DMS 273 (cell line): ENCODE data around the gene RFTN1.

Source experiments
- DNase-seq: peaks from one replicate; lab custom pipeline; 2025; ENCODE audit not compliant: unreplicated experiment; lab: John Stamatoyannopoulos, UW

The RFTN1 gene

GRCh38 chr3:16513141-16514020, at the start of gene RFTN1:
Gene RFTN1 (minus strand): TSS chr3:16513699. CDS start chr3:16493869, 19,830 bp downstream.
- DNase-seq, result peak; percentile 71

DNA sequence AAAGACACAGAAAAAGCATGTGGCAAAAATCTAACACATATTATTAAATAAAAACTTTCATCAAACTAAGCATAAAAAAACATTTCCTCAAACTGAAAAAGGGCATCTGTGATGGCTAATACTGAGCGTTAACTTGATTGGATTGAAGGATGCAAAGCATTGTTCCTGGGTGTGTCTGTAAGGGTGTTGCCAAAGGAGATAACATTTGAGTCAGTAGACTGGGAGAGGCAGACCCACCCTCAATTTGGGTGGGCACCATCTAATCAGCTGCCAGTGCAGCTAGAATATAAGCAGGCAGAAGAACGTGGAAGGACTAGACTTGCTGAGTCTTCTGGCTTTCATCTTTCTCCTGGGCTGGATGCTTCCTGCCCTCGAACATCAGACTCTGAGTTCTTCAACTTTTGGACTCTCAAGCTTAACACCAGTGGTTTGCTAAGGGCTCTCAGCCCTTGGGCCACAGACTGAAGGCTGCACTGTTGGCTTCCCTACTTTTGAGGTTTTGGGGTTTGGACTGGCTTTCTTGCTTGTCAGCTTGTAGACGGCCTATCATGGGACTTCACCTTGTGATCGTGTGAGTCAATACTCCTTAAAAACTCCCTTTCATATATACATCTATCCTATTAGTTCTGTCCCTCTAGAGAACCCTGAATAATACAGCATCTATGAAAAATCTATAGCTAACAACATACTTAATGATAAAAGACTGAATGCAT, 46.3 kb upstream of the RFTN1 start:
- no peak for DNase-seq

DNA sequence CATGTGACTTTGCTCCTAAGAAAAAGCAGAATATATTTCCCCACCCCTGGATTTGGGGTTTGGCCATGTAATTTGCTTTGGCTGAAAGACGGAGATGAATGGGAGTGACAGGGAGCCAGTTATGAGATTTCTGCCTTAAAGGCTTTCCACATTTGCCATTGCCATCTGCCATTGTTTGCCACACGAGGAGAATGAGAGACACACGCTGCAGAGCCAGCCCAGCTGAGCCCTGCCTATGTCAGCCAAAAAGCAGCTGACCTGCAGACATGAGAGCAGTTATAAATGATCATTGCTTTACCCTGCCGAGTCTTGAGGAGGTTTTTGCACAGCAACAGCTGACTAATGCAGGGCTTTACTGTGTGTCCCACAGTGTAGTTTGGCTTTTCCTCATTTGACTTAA, 40.6 kb upstream of the RFTN1 start:
- DNase-seq, result no peak

- no peak for DNase-seq
Measured at GRCh38 chr3:16552757-16553156, 39.3 kb upstream of the RFTN1 start.

DNA sequence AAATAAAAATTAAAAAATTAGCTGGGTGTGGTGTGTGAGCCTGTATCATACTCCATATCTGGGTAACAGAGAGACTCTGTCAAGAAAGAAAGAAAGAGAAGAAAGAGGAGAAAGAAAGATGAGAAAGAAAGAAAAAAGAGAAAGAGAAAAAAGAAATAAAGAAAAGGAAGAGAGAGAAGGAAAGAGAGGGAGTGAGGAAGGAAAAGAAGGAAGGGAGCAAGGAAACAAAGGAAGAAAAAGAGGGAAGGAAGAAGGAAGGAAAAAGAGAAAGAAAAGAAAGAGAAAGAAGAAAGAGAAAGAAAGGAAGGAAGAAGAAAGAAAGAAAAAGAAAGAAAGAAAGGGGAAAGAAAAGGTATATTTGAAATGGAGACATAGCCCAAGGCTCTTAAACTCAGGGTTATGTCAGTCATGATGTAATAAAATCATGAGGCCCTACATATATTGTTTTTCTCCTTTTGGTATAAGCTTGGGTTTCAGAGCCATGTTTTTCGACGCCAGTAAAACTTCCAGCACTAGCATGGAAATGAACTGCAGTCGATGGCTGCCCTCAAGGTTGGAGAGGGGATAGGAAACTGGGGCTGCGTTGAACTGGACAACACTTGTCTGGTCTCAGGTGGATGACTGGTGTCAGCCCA, 38.0 kb upstream of the RFTN1 start:
- no peak for DNase-seq

DNA sequence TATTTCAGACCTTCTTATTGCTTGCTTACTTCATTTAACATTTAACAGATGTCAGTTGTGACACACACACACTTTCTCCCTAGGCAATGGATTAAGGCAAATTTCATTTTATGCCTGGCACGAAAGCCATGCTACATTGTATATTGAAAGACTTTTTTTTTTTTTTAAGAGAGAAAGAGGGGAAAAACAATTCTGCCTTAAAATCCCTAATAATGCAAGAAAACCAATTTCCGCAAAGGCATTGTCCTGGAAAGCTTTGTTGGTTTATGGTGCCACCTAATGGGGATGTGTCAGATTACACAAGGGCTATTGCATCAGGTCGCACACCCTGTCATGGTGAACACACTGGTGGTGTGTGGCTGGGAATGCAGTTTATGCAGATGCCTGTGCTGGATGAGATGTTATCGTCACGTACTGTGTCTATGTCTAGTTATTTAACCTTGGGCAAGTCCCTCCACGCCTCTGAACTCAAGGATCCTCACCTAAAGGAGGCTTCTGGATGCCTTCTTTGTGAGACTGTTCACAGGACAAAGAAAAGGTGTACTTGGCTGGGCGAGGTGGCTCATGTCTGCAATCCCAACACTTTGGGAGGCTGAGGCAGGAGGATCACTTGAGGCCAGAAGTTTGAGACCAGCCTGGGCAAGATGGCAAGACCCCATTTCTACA, 37.3 kb upstream of the RFTN1 start:
- DNase-seq, result peak; percentile 85

DNA sequence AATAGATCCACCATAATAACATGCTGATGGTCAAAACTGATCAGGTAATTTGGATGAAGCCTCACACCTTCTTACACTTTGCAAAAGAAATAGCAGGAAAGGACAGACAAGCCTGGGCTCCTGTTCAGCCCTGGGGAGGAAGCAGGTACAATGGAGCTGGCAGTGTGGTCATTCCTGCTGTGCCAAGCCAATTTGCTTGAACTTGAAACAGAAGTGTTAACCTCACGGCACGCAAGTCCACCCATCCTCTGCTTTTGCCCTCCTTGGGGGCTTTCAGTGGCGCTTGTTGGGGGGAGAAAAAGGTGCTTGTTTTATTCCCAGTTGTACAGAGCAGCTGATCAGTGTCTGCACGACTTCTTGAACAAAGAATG, 36.8 kb upstream of the RFTN1 start:
- DNase-seq, result no peak

- no peak for DNase-seq
Measured at GRCh38 chr3:16548721-16549120, 35.2 kb upstream of the RFTN1 start.

DNA sequence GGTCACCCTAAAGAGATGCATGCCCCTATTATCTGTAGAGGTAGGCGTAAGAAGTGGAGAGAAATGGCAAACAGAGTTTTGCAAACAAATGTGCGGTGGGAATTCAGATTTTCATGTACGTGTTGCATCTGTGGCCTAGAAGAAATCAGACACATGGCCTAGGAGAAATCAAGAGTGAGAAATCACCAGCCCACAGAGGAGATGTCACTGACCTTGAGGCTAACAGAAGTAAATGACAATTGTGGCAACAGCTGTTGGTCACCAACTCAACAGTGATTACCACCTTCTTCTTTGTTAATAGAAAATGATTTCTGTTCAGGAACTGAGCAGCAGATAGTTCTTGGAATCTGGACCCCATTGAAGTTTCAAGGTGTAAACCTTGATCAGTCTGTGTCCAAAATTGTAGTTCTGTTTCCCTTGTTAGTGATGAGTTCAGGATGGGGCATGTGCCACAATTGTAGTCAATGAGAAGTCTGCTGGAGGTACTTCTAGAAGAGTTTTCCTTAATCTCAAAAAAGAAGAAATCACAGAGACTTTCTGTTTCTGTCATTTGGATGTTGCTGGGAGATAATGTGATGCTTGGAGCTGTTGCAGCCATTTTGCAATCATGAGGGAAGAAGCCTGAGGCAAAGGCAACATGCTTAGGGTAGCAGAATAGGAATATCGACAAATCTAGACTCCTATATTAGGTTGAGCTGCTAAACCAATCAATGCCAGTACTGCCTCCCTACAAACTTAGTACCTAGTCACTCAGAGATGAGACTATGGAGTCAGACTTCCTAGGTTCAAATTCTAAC, 34.3 kb upstream of the RFTN1 start:
- no peak for DNase-seq

GRCh38 chr3:16546186-16547010, 32.9 kb upstream of the RFTN1 start:
- no peak for DNase-seq

GRCh38 chr3:16545413-16546185, 32.1 kb upstream of the RFTN1 start:
- DNase-seq, result no peak

DNA sequence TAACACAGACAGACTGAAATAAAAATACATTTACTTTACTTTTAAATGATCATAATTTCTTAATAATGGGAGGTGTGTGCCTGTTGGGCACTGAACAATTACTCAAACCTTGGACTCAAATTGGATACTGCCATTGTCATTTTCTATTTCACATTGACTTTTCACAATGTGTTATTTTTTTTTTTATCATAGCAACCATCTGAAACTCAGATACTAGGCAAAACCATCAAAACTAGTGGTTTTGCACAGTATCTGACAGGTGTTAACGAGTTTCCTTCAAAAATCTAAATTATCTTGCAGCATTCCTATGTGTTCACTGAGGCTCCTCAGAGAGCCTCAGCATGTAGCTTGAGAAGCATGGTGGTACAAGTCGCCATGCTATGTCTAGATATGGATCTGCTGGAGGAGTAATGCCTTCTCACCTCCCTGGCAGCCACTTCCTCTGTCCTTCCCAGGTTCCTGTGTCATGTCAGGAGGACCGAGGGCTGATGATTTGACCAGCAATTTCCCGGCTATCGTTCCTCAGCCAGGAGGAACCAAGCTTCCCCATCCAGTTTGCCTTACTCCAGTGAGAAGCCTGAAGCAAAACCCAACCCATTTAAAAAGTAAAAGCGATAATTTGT, 29.9 kb upstream of the RFTN1 start:
- no peak for DNase-seq

- no peak for DNase-seq
Measured at GRCh38 chr3:16538507-16538906, 25.0 kb upstream of the RFTN1 start.

DNA sequence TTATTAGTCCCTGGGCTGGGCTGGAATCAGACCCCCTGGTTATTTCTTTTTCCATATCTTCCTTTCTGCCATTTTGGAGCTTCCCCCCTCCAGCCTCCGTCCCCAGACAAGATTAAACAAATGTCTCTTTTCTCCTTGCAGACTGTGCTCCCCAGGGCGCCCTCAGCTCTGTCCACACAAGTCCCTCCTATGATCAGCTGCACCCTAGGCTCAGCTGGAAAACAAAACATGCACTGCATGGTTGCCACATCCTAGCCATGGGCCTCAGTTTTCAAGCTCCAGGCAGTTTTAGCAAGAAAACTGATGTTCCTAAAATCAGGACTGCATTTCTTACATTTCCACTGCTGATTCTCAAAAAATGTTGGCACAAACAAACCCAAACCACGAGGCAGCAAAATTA, 23.5 kb upstream of the RFTN1 start:
- no peak for DNase-seq

- DNase-seq, result no peak
Measured at GRCh38 chr3:16536344-16536663, 22.8 kb upstream of the RFTN1 start.

DNA sequence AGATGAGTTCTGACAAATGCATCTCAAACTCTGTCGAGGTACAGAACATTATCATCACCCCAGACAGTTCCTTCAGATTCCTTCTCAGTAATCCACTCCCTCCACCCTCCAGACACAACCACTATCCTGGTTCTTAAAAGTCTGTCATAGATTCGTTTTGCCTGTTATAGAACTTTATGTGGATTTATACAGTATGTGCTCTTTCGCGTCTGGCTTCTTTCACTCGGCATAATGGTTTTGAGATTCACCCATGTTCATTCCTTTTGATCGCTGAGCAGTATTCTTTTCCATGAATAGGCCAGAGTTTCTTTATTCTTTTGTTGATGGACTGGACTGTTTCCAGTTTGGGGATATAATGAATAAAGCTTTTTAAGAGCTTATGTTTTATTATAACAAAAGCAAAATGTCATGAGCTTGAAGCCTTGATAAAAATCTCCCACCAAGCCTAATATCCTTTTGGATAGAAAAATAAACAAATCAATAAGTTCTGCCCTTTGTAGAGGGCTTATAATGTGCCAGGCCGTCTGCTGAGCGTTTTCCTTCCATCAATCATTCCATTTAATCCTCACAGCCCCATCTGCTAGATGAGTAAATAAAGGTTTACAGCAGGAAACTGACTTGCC, 21.3 kb upstream of the RFTN1 start:
- peak; percentile 46 for DNase-seq

GRCh38 chr3:16533928-16534574, 20.6 kb upstream of the RFTN1 start:
- peak; percentile 67 for DNase-seq

GRCh38 chr3:16529264-16529663, 15.8 kb upstream of the RFTN1 start:
- DNase-seq, result no peak
